ENCODE data around the gene PLXDC1. TPM values are rescaled to one million over a fixed set of nuclear protein-coding genes. Genes with fewer than 3 reads are reported as not detected.
A peak's percentile ranks its signal among the peaks of the same experiment; 100 is the strongest.

PLXDC1 gene
- total and polyA plus RNA-seq, 2 of the 8 experiments (the other 6 are each of a cell fraction or from before 2014, with no cell fraction given) = 4.1 to 14.6 TPM

- no peak overlapping the region for H2AFZ ChIP-seq (ENCODE audit: low read length)
- H2BK5ac ChIP-seq (ENCODE audit: low read depth, low read length) = no peak overlapping the region; the same call in 1 of the 2 replicates
- peaks cover 0 to 5% (median 0%) of the 10 kb centered on the region in 4 experiments; a peak in 4 of 7 replicates for H3K4me1 ChIP-seq (replicated peaks in 1 of 4; ENCODE audit: control insufficient read depth in 3 of 4, insufficient read depth in 4 of 4, low read length in 3 of 4)
- H2BK15ac ChIP-seq (ENCODE audit: low read length) = peak overlapping the region; percentile 29; the same call in 1 of the 2 replicates
- no peak overlapping the region for H3K4ac ChIP-seq (replicated peaks; ENCODE audit: insufficient read length, low read depth, low read length)
- no peak overlapping the region for H3K18ac ChIP-seq (ENCODE audit: extremely low read depth, low read length)
- DNase-seq (ENCODE audit: low read depth in 1 of 2, low spot score in 2 of 2) = peak in 1 of 2 experiments; percentile 39
- H3K9ac ChIP-seq (replicated peaks in 1 of 4; ENCODE audit: extremely low read depth in 1 of 4, low read depth in 3 of 4, low read length in 3 of 4) = no peak overlapping the region
- H3K79me1 ChIP-seq (ENCODE audit: low read depth, low read length) = no peaks in the 10 kb centered on the region
- no peak for FAIRE-seq
- CTCF ChIA-PET (ENCODE audit: partially characterized antibody) = interaction anchor here (0.8 to 1.3 kb wide), 3 partner anchors 9 to 19 kb away, joined by 3 to 4 read pairs (median 3); no protein-coding TSS in a partner anchor
- H2BK20ac ChIP-seq (ENCODE audit: low read length) = 0 out of 2 replicates have a peak overlapping the region, but pooled peaks have one; percentile 32
- H2BK12ac ChIP-seq (ENCODE audit: low read depth, low read length) = peak overlapping the region; percentile 50; the same call in 1 of the 2 replicates
- H4K91ac ChIP-seq (replicated peaks; ENCODE audit: insufficient read length, low read length) = no peak overlapping the region
- H3K23ac ChIP-seq (ENCODE audit: insufficient read length) = no peak overlapping the region
- WGBS, 2 experiments (ENCODE audit: extremely low coverage in 1 of 2, insufficient coverage in 1 of 2, insufficient read length in 1 of 2, insufficient replicate concordance in 2 of 2, low coverage in 1 of 2, low lambda C conversion rate in 2 of 2, missing lambda C conversion rate in 1 of 2) = 93% methylated on average over 12 of the region's 12 CpGs; no CpG with 5 or more reads in 1 of the 2 experiments
- H3K27ac ChIP-seq (ENCODE audit: low read depth, low read length) = no peak overlapping the region
- H4K8ac ChIP-seq (ENCODE audit: extremely low read depth, insufficient read depth, low read length) = no peak overlapping the region
- no peaks in the 10 kb centered on the region for H3K27me3 ChIP-seq (replicated peaks in 1 of 4; ENCODE audit: control insufficient read depth in 3 of 4, extremely low read depth in 1 of 4, insufficient read depth in 3 of 4, low read length in 3 of 4)
- H3K4me3 ChIP-seq (ENCODE audit: extremely low read depth in 1 of 4, insufficient read depth in 2 of 4, low read depth in 3 of 4, low read length in 4 of 4) = no peak overlapping the region
- no peaks in the 10 kb centered on the region for H3K36me3 ChIP-seq (ENCODE audit: control insufficient read depth in 2 of 4, insufficient read depth in 4 of 4, low read length in 3 of 4)
- no peaks in the 10 kb centered on the region for H3K9me3 ChIP-seq (ENCODE audit: insufficient read depth in 2 of 2, low read depth in 1 of 2, low read length in 1 of 2)
- H2AK5ac ChIP-seq (ENCODE audit: low read depth, low read length) = no peak overlapping the region
- H4K5ac ChIP-seq (ENCODE audit: insufficient read length, low read depth, low read length) = no peak overlapping the region
- no peak overlapping the region for H3K4me2 ChIP-seq (ENCODE audit: insufficient read depth in 1 of 2, low read depth in 2 of 2, low read length in 2 of 2)
- H3K23me2 ChIP-seq (ENCODE audit: low read depth, low read length) = no peaks in the 10 kb centered on the region
- no peak overlapping the region for H3K14ac ChIP-seq (ENCODE audit: insufficient read length)
- POLR2A ChIA-PET (ENCODE audit: partially characterized antibody) = no interaction called here
- no peaks in the 10 kb centered on the region for H3K79me2 ChIP-seq (ENCODE audit: control insufficient read depth in 1 of 2, insufficient read depth in 2 of 2, low read length in 2 of 2)
- H4K20me1 ChIP-seq (replicated peaks in 1 of 2; ENCODE audit: control insufficient read depth in 1 of 2, insufficient read depth in 2 of 2, low read length in 2 of 2) = no peaks in the 10 kb centered on the region
- no peak overlapping the region for H3K56ac ChIP-seq (replicated peaks; ENCODE audit: insufficient read length, low read depth, low read length)
- no peak overlapping the region for H2BK120ac ChIP-seq (replicated peaks; ENCODE audit: low read depth, low read length)
- TF ChIP-seq TBP (IDR thresholded peaks at IDR 0.05; ENCODE audit: low read depth, low read length) (no peak), SIN3A (conservative IDR thresholded peaks at IDR 0.05 in 1 of 2, IDR thresholded peaks at IDR 0.05 in 1 of 2; ENCODE audit: low read depth in 1 of 2, low read length in 2 of 2) (no peak), ATF2 (IDR thresholded peaks at IDR 0.05; ENCODE audit: low read length) (no peak), RAD21 (IDR thresholded peaks at IDR 0.05 in 1 of 2, conservative IDR thresholded peaks at IDR 0.05 in 1 of 2; ENCODE audit: low read depth in 2 of 2, low read length in 2 of 2) (no peak), POLR2AphosphoS5 (IDR thresholded peaks at IDR 0.05; ENCODE audit: low read depth, low read length) (no peak), CTCF (IDR thresholded peaks at IDR 0.05; ENCODE audit: control extremely low read depth in 1 of 3, insufficient read depth in 1 of 3, low read depth in 1 of 3, low read length in 3 of 3) (no peak), MAFK (IDR thresholded peaks at IDR 0.05; ENCODE audit: low read depth, low read length) (no peak), SRF (IDR thresholded peaks at IDR 0.05; ENCODE audit: low read depth, low read length) (no peak)
These were observed 100.3 kb downstream of the PLXDC1 start for GRCh38 chr17:39051001-39051585.

Data from H1 (cell line).